ENCODE results near the gene MTRF1. TPM values are rescaled to one million over a fixed set of nuclear protein-coding genes. Genes with fewer than 3 reads are reported as not detected.
"Not testable (repeated sequence)": the region's sequence is repeated elsewhere in the genome, so short reads cannot be mapped to it uniquely, and the experiment has no call there.

MTRF1 gene
- total RNA-seq, 1 experiment from 2014 or later, result 13.3 TPM

- no peaks in the 10 kb centered on the region for H3K9me3 ChIP-seq (replicated peaks)
- H3K36me3 ChIP-seq, result 0 out of 2 replicates have a peak, but pooled peaks cover 6% of the 10 kb centered on the region
- no peaks in the 10 kb centered on the region for H3K27me3 ChIP-seq (replicated peaks)
- no peak overlapping the region for H3K4me3 ChIP-seq
- DNase-seq (ENCODE audit: low read depth in 1 of 2, low spot score in 2 of 2), result no peak
- peaks cover 15% of the 10 kb centered on the region for H3K4me1 ChIP-seq (replicated peaks)
- no peak overlapping the region for H3K27ac ChIP-seq
Measured at GRCh38 chr13:41196011-41196410, 67.4 kb downstream of the MTRF1 start.

GRCh38 chr13:41193919-41194824 is 69.2 kb downstream of the MTRF1 start, which contains the start of gene KBTBD7:
KBTBD7 (minus strand) TSS chr13:41194569; CDS start chr13:41194257, 312 bp downstream.
- peak within 1 kb of the TSS; percentile 79 for H3K27ac ChIP-seq

GRCh38 chr13:41193469-41193868 is 69.9 kb downstream of the MTRF1 start:
- H3K9me3 ChIP-seq (replicated peaks), result no peaks in the 10 kb centered on the region
- H3K36me3 ChIP-seq, result peaks cover 17% of the 10 kb centered on the region
- H3K4me1 ChIP-seq (replicated peaks), result peaks cover 16% of the 10 kb centered on the region
- no peaks in the 10 kb centered on the region for H3K27me3 ChIP-seq (replicated peaks)
- no peak overlapping the region for H3K27ac ChIP-seq
- no peak overlapping the region for H3K4me3 ChIP-seq
- no peak for DNase-seq (ENCODE audit: low read depth in 1 of 2, low spot score in 2 of 2)

More at GRCh38 chr13:41193919-41194824, 69.2 kb downstream of the MTRF1 start, which contains the start of gene KBTBD7:
- H3K4me3 ChIP-seq, result peak within 1 kb of the TSS; percentile 40
- peak; percentile 95 to 97 for DNase-seq (ENCODE audit: low read depth in 1 of 2, low spot score in 2 of 2)
- H3K27me3 ChIP-seq (replicated peaks), result no peaks in the 10 kb centered on the region
- peaks cover 17% of the 10 kb centered on the region for H3K36me3 ChIP-seq
- no peaks in the 10 kb centered on the region for H3K9me3 ChIP-seq (replicated peaks)
- peaks cover 15% of the 10 kb centered on the region for H3K4me1 ChIP-seq (replicated peaks)

- Histone ChIP-seq H3K4me3 (no peak overlapping the region), H3K36me3 (peaks cover 17% of the 10 kb centered on the region), H3K27me3 (replicated peaks) (no peaks in the 10 kb centered on the region), H3K9me3 (replicated peaks) (no peaks in the 10 kb centered on the region), H3K27ac (no peak overlapping the region), H3K4me1 (replicated peaks) (peaks cover 12% of the 10 kb centered on the region)
- no peak for DNase-seq (ENCODE audit: low read depth in 1 of 2, low spot score in 2 of 2)
Measured at GRCh38 chr13:41188584-41188983, 74.8 kb downstream of the MTRF1 start.

GRCh38 chr13:41186481-41186880 is 76.9 kb downstream of the MTRF1 start:
- H3K9me3 ChIP-seq (replicated peaks), result no peaks in the 10 kb centered on the region
- no peak overlapping the region for H3K4me3 ChIP-seq
- no peaks in the 10 kb centered on the region for H3K27me3 ChIP-seq (replicated peaks)
- no peak overlapping the region for H3K27ac ChIP-seq
- no peak for DNase-seq (ENCODE audit: low read depth in 1 of 2, low spot score in 2 of 2)
- peaks cover 3% of the 10 kb centered on the region for H3K4me1 ChIP-seq (replicated peaks)
- H3K36me3 ChIP-seq, result peaks cover 12% of the 10 kb centered on the region

- no peak overlapping the region for H3K27ac ChIP-seq
- no peaks in the 10 kb centered on the region for H3K36me3 ChIP-seq
- no peak overlapping the region for H3K4me3 ChIP-seq
- no peaks in the 10 kb centered on the region for H3K27me3 ChIP-seq (replicated peaks)
- H3K9me3 ChIP-seq (replicated peaks), result no peaks in the 10 kb centered on the region
- H3K4me1 ChIP-seq (replicated peaks), result peaks cover 4% of the 10 kb centered on the region; the same call in 1 of the 2 replicates
- DNase-seq (ENCODE audit: low read depth in 1 of 2, low spot score in 2 of 2), result no peak
Measured at GRCh38 chr13:41182231-41182630, 81.1 kb downstream of the MTRF1 start.

GRCh38 chr13:41179593-41180250 is 83.7 kb downstream of the MTRF1 start:
- Histone ChIP-seq H3K9me3 (replicated peaks) (peaks cover 3% of the 10 kb centered on the region; the same call in 1 of the 2 replicates), H3K27ac (no peak overlapping the region), H3K36me3 (no peaks in the 10 kb centered on the region), H3K4me1 (replicated peaks) (peaks cover 4% of the 10 kb centered on the region; the same call in 1 of the 2 replicates), H3K4me3 (no peak overlapping the region), H3K27me3 (replicated peaks) (no peaks in the 10 kb centered on the region)
- no peak for DNase-seq (ENCODE audit: low read depth in 1 of 2, low spot score in 2 of 2)

- Histone ChIP-seq H3K4me1 (replicated peaks) (peaks cover 4% of the 10 kb centered on the region; the same call in 1 of the 2 replicates), H3K4me3 (no peak overlapping the region), H3K36me3 (no peaks in the 10 kb centered on the region), H3K9me3 (replicated peaks) (peaks cover 8% of the 10 kb centered on the region; the same call in 1 of the 2 replicates), H3K27me3 (replicated peaks) (no peaks in the 10 kb centered on the region), H3K27ac (no peak overlapping the region)
- no peak for DNase-seq (ENCODE audit: low read depth in 1 of 2, low spot score in 2 of 2)
Measured at GRCh38 chr13:41178040-41178439, 85.3 kb downstream of the MTRF1 start.

GRCh38 chr13:41177616-41178015 is 85.8 kb downstream of the MTRF1 start:
- Histone ChIP-seq H3K36me3 (no peaks in the 10 kb centered on the region), H3K4me1 (replicated peaks) (peaks cover 4% of the 10 kb centered on the region; the same call in 1 of the 2 replicates), H3K27ac (no peak overlapping the region), H3K9me3 (replicated peaks) (peaks cover 8% of the 10 kb centered on the region; the same call in 1 of the 2 replicates), H3K4me3 (no peak overlapping the region), H3K27me3 (replicated peaks) (no peaks in the 10 kb centered on the region)
- no peak for DNase-seq (ENCODE audit: low read depth in 1 of 2, low spot score in 2 of 2)

GRCh38 chr13:41175576-41175975 is 87.8 kb downstream of the MTRF1 start:
- H3K36me3 ChIP-seq; H3K27me3 ChIP-seq (replicated peaks); H3K9me3 ChIP-seq (replicated peaks): not testable (repeated sequence)

More at GRCh38 chr13:41175576-41175975, 87.8 kb downstream of the MTRF1 start:
- H3K27ac ChIP-seq; H3K4me1 ChIP-seq (replicated peaks); H3K4me3 ChIP-seq; DNase-seq (ENCODE audit: low read depth in 1 of 2, low spot score in 2 of 2): not testable (repeated sequence)

Other genes starting within 250 kb of the MTRF1 start
- gene ELF1, start 244.3 kb downstream of the MTRF1 start, total RNA-seq (2014; rRNA removed; shearing (Covaris generic)), result 8.6 and 9.4 TPM in 2 replicates
- 11.7 and 12.4 TPM in 2 replicates for gene WBP4, start 202.1 kb downstream of the MTRF1 start, total RNA-seq (2014; rRNA removed; shearing (Covaris generic))
- gene KBTBD6, start 130.8 kb downstream of the MTRF1 start, total RNA-seq (2014; rRNA removed; shearing (Covaris generic)), result 5.4 and 9.2 TPM in 2 replicates
- gene KBTBD7, start 69.0 kb downstream of the MTRF1 start, total RNA-seq (2014; rRNA removed; shearing (Covaris generic)), result 2.6 and 6.9 TPM in 2 replicates
- gene NAA16, start 47.7 kb upstream of the MTRF1 start, total RNA-seq (2014; rRNA removed; shearing (Covaris generic)), result 12.8 and 14.0 TPM in 2 replicates
- 0.34 and 3.1 TPM in 2 replicates for gene RGCC, start 194.0 kb upstream of the MTRF1 start, total RNA-seq (2014; rRNA removed; shearing (Covaris generic))

Data from SJSA1 (cell line).